Natural killer cell (primary cell): ENCODE results near the gene MAP2K5. TPM values are rescaled to one million over a fixed set of nuclear protein-coding genes. Genes with fewer than 3 reads are reported as not detected.

Experiments
- ATAC-seq, 3 donors: fragments of 150-1000 bp in 2 of 3; fragments of 200-7000 bp in 1 of 3; cut with Tn5 transposase; 1 replicate in 1 of 3; 2 replicates in 2 of 3; pipeline ENCODE4 v1.10.0; 2021; ENCODE audit warnings: mild to moderate bottlenecking in 2 of 3, moderate library complexity in 2 of 3
- DNase-seq, 2 donors: peaks; one replicate each; pipeline versions ENCODE4 v3.0.0 to v3.0.0-alpha.2; 2013 to 2021; ENCODE audit warnings: mixed read lengths in 1 of 2
- H3K27ac ChIP-seq: one replicate; pipeline ENCODE4 v1.5.1; 2013; ENCODE audit warnings: mild to moderate bottlenecking, low read length
- H3K27me3 ChIP-seq: one replicate; pipeline ENCODE4 v1.6.1; 2013; ENCODE audit warnings: low read length; ENCODE audit not compliant: control insufficient read depth, insufficient read depth
- H3K36me3 ChIP-seq: one replicate; pipeline ENCODE4 v1.6.1; 2013; ENCODE audit warnings: low read length; ENCODE audit not compliant: control insufficient read depth, insufficient read depth
- H3K4me1 ChIP-seq: one replicate; pipeline ENCODE4 v1.6.1; 2013; ENCODE audit warnings: low read length; ENCODE audit not compliant: control insufficient read depth, insufficient read depth
- H3K4me3 ChIP-seq: one replicate; pipeline ENCODE4 v1.5.1; 2013; ENCODE audit warnings: low read length
- H3K9me3 ChIP-seq: one replicate; pipeline ENCODE4 v1.6.1; 2013; ENCODE audit warnings: low read length; ENCODE audit not compliant: control insufficient read depth, insufficient read depth
- H3K27ac Mint-ChIP-seq, 2 donors: one replicate each; pipeline ENCODE4 v1.8.0; 2022; ENCODE audit warnings: mild to moderate bottlenecking in 2 of 2, mixed read lengths in 2 of 2, moderate library complexity in 1 of 2
- H3K27me3 Mint-ChIP-seq, 2 donors: one replicate each; pipeline ENCODE4 v1.8.0; 2022; ENCODE audit warnings: low read depth in 2 of 2, mixed read lengths in 2 of 2
- H3K36me3 Mint-ChIP-seq: one replicate; pipeline ENCODE4 v1.8.0; 2022; ENCODE audit warnings: mixed read lengths
- H3K4me1 Mint-ChIP-seq, 2 donors: one replicate each; pipeline ENCODE4 v1.8.0; 2022; ENCODE audit warnings: mixed read lengths in 2 of 2
- H3K4me3 Mint-ChIP-seq: one replicate; pipeline ENCODE4 v1.8.0; 2022; ENCODE audit warnings: mild to moderate bottlenecking, moderate library complexity, mixed read lengths
- H3K9me3 Mint-ChIP-seq, 2 donors: one replicate each; pipeline ENCODE4 v1.8.0; 2022; ENCODE audit warnings: mixed read lengths in 2 of 2
- WGBS: methylation state at CpG from one replicate; pipeline ENCODE4 v1.1.7; 2013; ENCODE audit warnings: missing lambda C conversion rate; ENCODE audit not compliant: insufficient coverage; 5-methylcytosine and 5-hydroxymethylcytosine counted together
- intact Hi-C: fragments of 100-400 bp; cut with micrococcal nuclease; formaldehyde crosslinking; loops from one replicate; pipeline ENCODE4 v1.14.2; 2022
- total RNA-seq, 4 donors: library from RNA; stranded (reverse); fragments of 120-200 nt in 1 of 4; gene quantifications; one replicate each; pipeline versions ENCODE4 v1.2.3 to v1.2.4, GENCODE V29; 2013 to 2022
- TF ChIP-seq, protein P1 (sequence below): fragments of 200-600 bp; IDR thresholded peaks from one replicate; pipeline ENCODE4 v1.8.0; 2022; ENCODE audit warnings: antibody characterized with exemption

MAP2K5 gene
- total RNA-seq, 3 donors from 2014 or later (not counting 1 experiment from before 2014, with no cell fraction given): 25.6 to 32.6 (median 29.2) TPM

DNA sequence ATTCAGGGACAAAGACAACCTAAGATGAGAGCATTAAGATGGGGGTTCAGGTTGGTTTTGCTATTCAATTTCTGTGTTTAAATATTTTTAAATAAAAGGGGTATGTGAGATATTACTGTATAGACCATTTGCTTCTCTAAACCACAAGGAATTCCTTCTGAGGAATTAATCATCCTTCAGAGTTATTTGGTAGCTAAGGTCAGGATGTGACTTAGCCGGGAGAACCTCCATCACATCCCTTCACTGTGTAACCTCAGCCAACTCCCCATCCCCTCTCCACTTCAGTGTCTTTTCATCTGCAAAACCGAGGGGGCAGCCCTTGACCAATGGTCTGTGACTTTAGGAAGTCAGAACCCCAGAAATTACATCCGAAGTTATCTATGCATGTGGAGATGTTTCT lies 234.1 kb downstream of the MAP2K5 start:
- intact Hi-C loops: no loop called here
- Histone ChIP-seq H3K36me3 (no peaks in the 10 kb centered on the region), H3K4me1 (no peaks in the 10 kb centered on the region), H3K4me3 (no peak overlapping the region), H3K27ac (no peak overlapping the region), H3K27me3 (no peaks in the 10 kb centered on the region), H3K9me3 (no peaks in the 10 kb centered on the region)
- TF ChIP-seq, protein P1, sequence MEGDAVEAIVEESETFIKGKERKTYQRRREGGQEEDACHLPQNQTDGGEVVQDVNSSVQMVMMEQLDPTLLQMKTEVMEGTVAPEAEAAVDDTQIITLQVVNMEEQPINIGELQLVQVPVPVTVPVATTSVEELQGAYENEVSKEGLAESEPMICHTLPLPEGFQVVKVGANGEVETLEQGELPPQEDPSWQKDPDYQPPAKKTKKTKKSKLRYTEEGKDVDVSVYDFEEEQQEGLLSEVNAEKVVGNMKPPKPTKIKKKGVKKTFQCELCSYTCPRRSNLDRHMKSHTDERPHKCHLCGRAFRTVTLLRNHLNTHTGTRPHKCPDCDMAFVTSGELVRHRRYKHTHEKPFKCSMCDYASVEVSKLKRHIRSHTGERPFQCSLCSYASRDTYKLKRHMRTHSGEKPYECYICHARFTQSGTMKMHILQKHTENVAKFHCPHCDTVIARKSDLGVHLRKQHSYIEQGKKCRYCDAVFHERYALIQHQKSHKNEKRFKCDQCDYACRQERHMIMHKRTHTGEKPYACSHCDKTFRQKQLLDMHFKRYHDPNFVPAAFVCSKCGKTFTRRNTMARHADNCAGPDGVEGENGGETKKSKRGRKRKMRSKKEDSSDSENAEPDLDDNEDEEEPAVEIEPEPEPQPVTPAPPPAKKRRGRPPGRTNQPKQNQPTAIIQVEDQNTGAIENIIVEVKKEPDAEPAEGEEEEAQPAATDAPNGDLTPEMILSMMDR: no peak
- 90% methylated on average over 3 of the region's 3 CpGs for WGBS
- H3K4me3 Mint-ChIP-seq: no peak overlapping the region
- no peak overlapping the region for H3K27ac Mint-ChIP-seq
- ATAC-seq (no peak), DNase-seq (no peak)
- no peaks in the 10 kb centered on the region for H3K9me3 Mint-ChIP-seq
- no peaks in the 10 kb centered on the region for H3K36me3 Mint-ChIP-seq
- H3K27me3 Mint-ChIP-seq: no peaks in the 10 kb centered on the region
- H3K4me1 Mint-ChIP-seq: no peaks in the 10 kb centered on the region

GRCh38 chr15:67777071-67777470 lies 234.6 kb downstream of the MAP2K5 start:
- Mint-ChIP-seq H3K9me3 (no peaks in the 10 kb centered on the region), H3K27ac (no peak overlapping the region), H3K36me3 (no peaks in the 10 kb centered on the region), H3K4me1 (peaks cover 0 to 3% of the 10 kb centered on the region in 2 donors), H3K4me3 (no peak overlapping the region), H3K27me3 (no peaks in the 10 kb centered on the region)
- TF ChIP-seq, protein P1: no peak
- Histone ChIP-seq H3K27ac (no peak overlapping the region), H3K36me3 (no peaks in the 10 kb centered on the region), H3K9me3 (no peaks in the 10 kb centered on the region), H3K4me1 (no peaks in the 10 kb centered on the region), H3K4me3 (no peak overlapping the region), H3K27me3 (no peaks in the 10 kb centered on the region)
- DNase-seq (no peak), ATAC-seq (no peak)
- WGBS: 90% methylated on average over 5 of the region's 5 CpGs
- intact Hi-C loops: no loop called here

DNA sequence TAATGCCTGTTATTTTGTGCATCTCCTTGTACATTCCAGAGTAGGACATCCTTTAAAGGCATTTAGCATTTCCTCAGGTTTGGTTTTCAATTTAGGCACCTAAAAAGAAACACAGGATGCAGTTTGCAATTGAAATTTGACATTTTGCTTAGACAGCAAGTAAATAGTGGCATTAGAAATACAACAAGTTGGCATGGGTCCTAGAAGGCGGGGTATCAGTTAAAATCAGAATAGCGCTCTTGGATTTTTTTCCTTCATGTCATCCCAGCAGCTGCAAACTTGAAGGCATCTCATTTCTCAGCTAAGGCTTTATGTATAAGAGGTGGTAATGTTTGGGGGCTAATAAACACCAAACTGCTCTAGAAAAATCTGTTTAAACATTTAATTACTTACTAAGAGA lies 235.3 kb downstream of the MAP2K5 start:
- no peaks in the 10 kb centered on the region for H3K9me3 ChIP-seq
- TF ChIP-seq, protein P1: no peak
- Mint-ChIP-seq H3K36me3 (no peaks in the 10 kb centered on the region), H3K9me3 (no peaks in the 10 kb centered on the region), H3K4me3 (no peak overlapping the region), H3K4me1 (peaks cover under 1 to 7% of the 10 kb centered on the region in 2 donors), H3K27ac (no peak overlapping the region), H3K27me3 (no peaks in the 10 kb centered on the region)
- WGBS: 94% methylated on average over 2 of the region's 2 CpGs
- no peak overlapping the region for H3K4me3 ChIP-seq
- no peak overlapping the region for H3K27ac ChIP-seq
- DNase-seq: no peak
- ATAC-seq: no peak
- intact Hi-C loops: no loop called here
- H3K36me3 ChIP-seq: no peaks in the 10 kb centered on the region
- no peaks in the 10 kb centered on the region for H3K27me3 ChIP-seq
- H3K4me1 ChIP-seq: peaks cover 5% of the 10 kb centered on the region

DNA sequence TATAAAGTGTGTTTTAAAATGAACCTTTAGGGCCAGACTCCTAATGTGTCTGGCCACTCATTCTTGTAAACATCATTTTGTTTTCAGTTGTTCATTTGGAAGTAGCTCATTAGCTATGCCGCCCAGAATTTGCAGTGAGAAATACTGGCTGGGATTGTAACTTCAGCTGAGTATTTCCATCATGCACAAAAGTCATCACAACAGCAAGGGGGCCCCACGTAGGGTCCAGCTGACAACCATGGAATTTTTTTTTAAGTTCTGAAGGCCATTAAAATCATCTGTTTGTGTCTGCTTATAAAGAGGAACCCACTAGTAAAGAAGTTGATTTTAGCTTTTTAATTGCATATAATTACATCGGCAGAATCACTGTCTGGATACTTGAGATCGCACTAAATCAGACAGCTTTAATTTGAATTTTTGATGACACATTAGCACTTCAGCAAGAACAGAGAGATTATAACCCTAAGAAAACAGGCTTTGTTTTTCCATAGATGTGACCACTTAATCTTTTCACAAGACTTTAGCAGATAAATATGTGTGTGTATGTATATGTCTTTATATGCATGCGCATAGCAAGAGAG lies 236.6 kb downstream of the MAP2K5 start:
- no peak for DNase-seq
- Histone ChIP-seq H3K9me3 (no peaks in the 10 kb centered on the region), H3K4me3 (no peak overlapping the region), H3K36me3 (no peaks in the 10 kb centered on the region), H3K27me3 (no peaks in the 10 kb centered on the region), H3K27ac (no peak overlapping the region), H3K4me1 (peaks cover 14% of the 10 kb centered on the region)
- no peaks in the 10 kb centered on the region for H3K36me3 Mint-ChIP-seq
- ATAC-seq: no peak
- no peak overlapping the region for H3K4me3 Mint-ChIP-seq
- TF ChIP-seq, protein P1: no peak
- peaks cover 13 to 19% of the 10 kb centered on the region in 2 donors for H3K4me1 Mint-ChIP-seq
- H3K9me3 Mint-ChIP-seq: no peaks in the 10 kb centered on the region
- no peak overlapping the region for H3K27ac Mint-ChIP-seq
- 85% methylated on average over 4 of the region's 5 CpGs for WGBS
- intact Hi-C loops: no loop called here
- no peaks in the 10 kb centered on the region for H3K27me3 Mint-ChIP-seq
